Body of pancreas (tissue), 4 donors: ENCODE results near the gene TFPI. TPM values are rescaled to one million over a fixed set of nuclear protein-coding genes. Genes with fewer than 3 reads are reported as not detected.
A peak's percentile ranks its signal among the peaks of the same experiment; 100 is the strongest.

Experiments
- ATAC-seq: fragments of 150-250 bp; one replicate; pipeline ENCODE4 v1.9.1; 2016
- DNase-seq, 4 donors: peaks; one replicate each; pipeline ENCODE4 v3.0.0-alpha.2; 2019
- H3K27ac ChIP-seq, 4 donors: fragments of 200-600 bp; sonication (generic); 1 replicate in 3 of 4; 2 replicates in 1 of 4; pipeline versions ENCODE4 v1.5.1 to v1.6.1; 2016 to 2019; ENCODE audit warnings: mild to moderate bottlenecking in 1 of 4, mixed read lengths in 1 of 4, moderate library complexity in 1 of 4
- H3K27me3 ChIP-seq, 2 donors: fragments of 200-600 bp; sonication (generic); one replicate each; pipeline ENCODE4 v1.6.0; 2016; ENCODE audit warnings: mild to moderate bottlenecking in 1 of 2
- H3K36me3 ChIP-seq, 2 donors: fragments of 200-600 bp; sonication (generic); replicated peaks in 1 of 2; 2 replicates each; pipeline ENCODE4 v1.5.1; 2016; ENCODE audit warnings: low read depth in 2 of 2; ENCODE audit not compliant: insufficient read depth in 1 of 2
- H3K4me1 ChIP-seq: fragments of 200-600 bp; sonication (generic); one replicate; pipeline ENCODE4 v1.6.0; 2016
- H3K4me3 ChIP-seq, 2 donors: fragments of 200-600 bp; sonication (generic); 1 replicate in 1 of 2; 2 replicates in 1 of 2; pipeline ENCODE4 v1.5.1; 2016 to 2019
- H3K9me3 ChIP-seq, 3 donors: fragments of 200-600 bp; sonication (generic); 1 replicate in 2 of 3; 2 replicates in 1 of 3; pipeline ENCODE4 v1.5.1; 2016
- POLR2A ChIP-seq, 3 donors: fragments of 450-650 bp; IDR thresholded peaks; one replicate each; pipeline ENCODE4 v1.6.1; 2016; ENCODE audit warnings: antibody characterized with exemption in 3 of 3, mild to moderate bottlenecking in 2 of 3
- WGBS, 2 donors: methylation state at CpG; one replicate each; pipeline ENCODE4 v1.1.5; 2017; 5-methylcytosine and 5-hydroxymethylcytosine counted together
- intact Hi-C: fragments of 100-400 bp; cut with DNase I; formaldehyde crosslinking; loops from one replicate; pipeline ENCODE4 v1.15.1; 2023
- total RNA-seq, 2 donors: library from RNA; depleted of rRNA; stranded (reverse); fragments of >200 nt; gene quantifications; one replicate each; pipeline ENCODE4 v1.1.0, GENCODE V29; 2016
- TF ChIP-seq, protein P1 (sequence below), 7 experiments: fragments of 450-650 bp in 4 of 7; fragments of 200-600 bp in 3 of 7; sonication (generic) in 3 of 7; IDR thresholded peaks; one replicate each; pipeline ENCODE4 v1.5.1; 2016 to 2019; ENCODE audit warnings: antibody characterized with exemption in 7 of 7

The TFPI gene
- total RNA-seq, 2 donors from 2014 or later = 21.1 to 54.2 TPM

DNA sequence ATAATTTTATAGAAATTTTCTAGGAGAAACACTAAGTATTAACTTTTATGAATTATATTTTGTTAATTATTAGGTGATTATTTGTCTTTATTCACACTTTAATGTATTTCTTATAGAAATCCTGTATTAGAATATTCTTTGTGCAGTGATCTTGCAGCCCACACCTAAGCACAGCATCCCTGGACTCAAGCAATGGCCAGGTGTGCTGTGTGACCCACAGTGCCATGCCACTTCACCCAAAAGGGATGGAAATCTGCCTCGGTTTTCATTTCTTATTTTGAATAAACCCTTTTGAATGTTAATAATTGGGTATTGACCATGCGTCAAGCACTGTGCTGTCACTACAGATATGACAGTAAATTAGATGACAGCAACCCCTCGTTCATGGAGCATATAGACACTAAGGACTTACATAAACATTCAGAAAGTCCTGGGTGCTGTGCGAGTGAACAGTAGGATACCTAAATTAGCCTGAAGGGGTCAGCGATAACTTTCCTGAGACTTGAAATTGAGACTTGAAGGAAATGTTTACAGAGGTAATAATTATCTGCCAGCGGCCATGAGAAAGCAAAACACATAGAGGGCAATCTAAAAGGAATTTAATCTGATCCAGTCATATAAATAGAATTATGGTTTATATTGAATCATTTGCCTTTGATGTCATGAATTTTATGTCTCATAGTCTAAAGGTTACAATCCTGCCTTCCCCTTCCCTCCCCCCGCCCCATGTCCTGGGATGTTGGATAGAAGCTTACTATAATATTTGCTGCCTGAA is 53.5 kb downstream of the TFPI start:
- TF ChIP-seq POLR2A (IDR thresholded peaks at IDR 0.05) = no peak
- TF ChIP-seq, protein P1, sequence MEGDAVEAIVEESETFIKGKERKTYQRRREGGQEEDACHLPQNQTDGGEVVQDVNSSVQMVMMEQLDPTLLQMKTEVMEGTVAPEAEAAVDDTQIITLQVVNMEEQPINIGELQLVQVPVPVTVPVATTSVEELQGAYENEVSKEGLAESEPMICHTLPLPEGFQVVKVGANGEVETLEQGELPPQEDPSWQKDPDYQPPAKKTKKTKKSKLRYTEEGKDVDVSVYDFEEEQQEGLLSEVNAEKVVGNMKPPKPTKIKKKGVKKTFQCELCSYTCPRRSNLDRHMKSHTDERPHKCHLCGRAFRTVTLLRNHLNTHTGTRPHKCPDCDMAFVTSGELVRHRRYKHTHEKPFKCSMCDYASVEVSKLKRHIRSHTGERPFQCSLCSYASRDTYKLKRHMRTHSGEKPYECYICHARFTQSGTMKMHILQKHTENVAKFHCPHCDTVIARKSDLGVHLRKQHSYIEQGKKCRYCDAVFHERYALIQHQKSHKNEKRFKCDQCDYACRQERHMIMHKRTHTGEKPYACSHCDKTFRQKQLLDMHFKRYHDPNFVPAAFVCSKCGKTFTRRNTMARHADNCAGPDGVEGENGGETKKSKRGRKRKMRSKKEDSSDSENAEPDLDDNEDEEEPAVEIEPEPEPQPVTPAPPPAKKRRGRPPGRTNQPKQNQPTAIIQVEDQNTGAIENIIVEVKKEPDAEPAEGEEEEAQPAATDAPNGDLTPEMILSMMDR (IDR thresholded peaks at IDR 0.05) = peak in 3 of 7 experiments; percentile 6 to 25 (median 12)
- H3K27me3 ChIP-seq = no peaks in the 10 kb centered on the region
- WGBS, 2 donors = 45 to 47% methylated on average over 7 of the region's 7 CpGs
- H3K4me1 ChIP-seq = no peaks in the 10 kb centered on the region
- no peaks in the 10 kb centered on the region for H3K9me3 ChIP-seq
- H3K27ac ChIP-seq = no peak overlapping the region
- intact Hi-C loops = no loop called here
- no peak overlapping the region for H3K4me3 ChIP-seq
- H3K36me3 ChIP-seq = no peaks in the 10 kb centered on the region
- ATAC-seq (peak; percentile 42), DNase-seq (no peak)

- TF ChIP-seq, protein P1 (IDR thresholded peaks at IDR 0.05) = peak; percentile 76 to 97 (median 91)
- no peak for TF ChIP-seq POLR2A (IDR thresholded peaks at IDR 0.05)
- H3K36me3 ChIP-seq = no peaks in the 10 kb centered on the region
- H3K27ac ChIP-seq = no peak overlapping the region
- H3K4me3 ChIP-seq = no peak overlapping the region
- intact Hi-C loops = loop anchor here (5.0 to 10.0 kb wide), 2 partner anchors 77 to 345 kb away; no protein-coding TSS in a partner anchor
- H3K9me3 ChIP-seq = no peaks in the 10 kb centered on the region
- DNase-seq (peak; percentile 61 to 74 (median 72)), ATAC-seq (peak; percentile 88)
- no peaks in the 10 kb centered on the region for H3K27me3 ChIP-seq
- no peaks in the 10 kb centered on the region for H3K4me1 ChIP-seq
- 6 to 7% methylated on average over 2 of the region's 2 CpGs for WGBS, 2 donors
Observed at GRCh38 chr2:187499941-187500532, 54.2 kb downstream of the TFPI start.

- no peak for TF ChIP-seq POLR2A (IDR thresholded peaks at IDR 0.05)
- TF ChIP-seq, protein P1 (IDR thresholded peaks at IDR 0.05) = peak in 6 of 7 experiments; percentile 29 to 46 (median 36)
- 6 to 13% methylated on average over 1 of the region's 1 CpG for WGBS, 2 donors
- Histone ChIP-seq H3K4me3 (no peak overlapping the region), H3K36me3 (no peaks in the 10 kb centered on the region), H3K4me1 (no peaks in the 10 kb centered on the region), H3K27ac (no peak overlapping the region), H3K9me3 (no peaks in the 10 kb centered on the region), H3K27me3 (no peaks in the 10 kb centered on the region)
- DNase-seq = no peak
- no peak for ATAC-seq
- intact Hi-C loops = loop anchor here (5.0 to 10.0 kb wide), 2 partner anchors 79 to 347 kb away; no protein-coding TSS in a partner anchor
Observed at GRCh38 chr2:187497858-187498463, 56.3 kb downstream of the TFPI start.

GRCh38 chr2:187497140-187497539 is 57.1 kb downstream of the TFPI start:
- no peak overlapping the region for H3K27ac ChIP-seq
- ATAC-seq = no peak
- H3K36me3 ChIP-seq = no peaks in the 10 kb centered on the region
- no peak overlapping the region for H3K4me3 ChIP-seq
- DNase-seq = no peak
- H3K4me1 ChIP-seq = no peaks in the 10 kb centered on the region
- H3K27me3 ChIP-seq = no peaks in the 10 kb centered on the region
- WGBS, 2 donors = 88 to 89% methylated on average over 2 of the region's 2 CpGs
- TF ChIP-seq POLR2A (IDR thresholded peaks at IDR 0.05) = no peak
- TF ChIP-seq, protein P1 (IDR thresholded peaks at IDR 0.05) = no peak
- intact Hi-C loops = loop anchor here (5.0 to 10.0 kb wide), 2 partner anchors 80 to 348 kb away; no protein-coding TSS in a partner anchor
- no peaks in the 10 kb centered on the region for H3K9me3 ChIP-seq
